ENCODE measurements around the gene KCNAB2.

DNA sequence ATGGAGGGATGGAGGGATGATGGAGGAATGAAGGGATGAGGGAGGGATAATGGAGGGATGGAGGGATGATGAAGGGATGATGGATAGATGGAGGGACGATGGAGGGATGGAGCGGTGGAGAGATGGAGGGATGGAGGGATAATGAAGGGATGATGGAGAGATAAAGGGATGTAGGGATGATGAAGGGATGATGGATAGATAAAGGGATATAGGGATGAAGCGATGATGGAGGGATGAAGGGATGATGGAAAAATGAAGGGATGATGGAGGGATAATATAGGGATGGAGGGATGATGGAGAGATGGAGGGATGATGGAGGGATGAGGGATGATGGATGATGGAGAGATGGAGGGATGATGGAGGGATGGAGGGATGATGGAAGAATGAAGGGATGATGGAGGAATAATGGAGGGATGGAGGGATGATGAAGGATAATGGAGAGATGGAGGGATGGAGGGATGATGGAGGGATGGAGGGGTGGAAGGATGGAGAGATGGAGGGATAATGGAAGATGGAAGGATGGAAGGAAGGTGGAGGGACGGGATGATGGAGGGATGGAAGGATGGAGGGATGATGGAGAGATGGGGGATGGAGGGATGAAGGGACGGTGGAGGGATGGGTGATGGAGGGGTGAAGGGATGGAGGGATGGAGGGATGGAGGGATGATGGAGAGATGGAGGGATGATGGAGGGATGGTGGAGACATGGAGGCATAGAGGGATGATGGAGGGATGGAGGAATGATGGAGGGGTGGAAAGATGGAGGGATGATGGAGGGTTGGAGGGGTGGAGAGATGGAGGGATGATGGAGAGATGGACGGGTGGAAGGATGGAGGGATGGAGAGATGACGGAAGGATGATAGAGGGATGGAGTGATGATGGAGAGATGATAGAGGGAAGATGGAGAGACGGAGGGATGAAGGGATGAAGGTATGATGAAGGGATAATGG lies 62.0 kb downstream of the KCNAB2 start:
- TF ChIP-seq, protein P1, sequence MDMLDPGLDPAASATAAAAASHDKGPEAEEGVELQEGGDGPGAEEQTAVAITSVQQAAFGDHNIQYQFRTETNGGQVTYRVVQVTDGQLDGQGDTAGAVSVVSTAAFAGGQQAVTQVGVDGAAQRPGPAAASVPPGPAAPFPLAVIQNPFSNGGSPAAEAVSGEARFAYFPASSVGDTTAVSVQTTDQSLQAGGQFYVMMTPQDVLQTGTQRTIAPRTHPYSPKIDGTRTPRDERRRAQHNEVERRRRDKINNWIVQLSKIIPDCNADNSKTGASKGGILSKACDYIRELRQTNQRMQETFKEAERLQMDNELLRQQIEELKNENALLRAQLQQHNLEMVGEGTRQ (IDR thresholded peaks at IDR 0.05; ENCODE audit: borderline replicate concordance, low read depth, low read length) = no peak
- no peak for TF ChIP-seq TAF1 (IDR thresholded peaks at IDR 0.05; ENCODE audit: borderline replicate concordance, low read depth, low read length)
